Inflammatory macrophage (primary cell): Measurements from ENCODE around the gene JADE2.
A peak's percentile ranks its signal among the peaks of the same experiment; 100 is the strongest.
"Not testable (repeated sequence)": the region's sequence is repeated elsewhere in the genome, so short reads cannot be mapped to it uniquely, and the experiment has no call there.

Source experiments
- DNase-seq, 2 donors: peaks; one replicate each; pipeline ENCODE4 v3.0.0-alpha.2; 2020 to 2022
- total RNA-seq, 18 experiments: gene quantifications; one replicate each; lab custom pipeline; 2026; ENCODE audit warnings: mixed read lengths in 6 of 18, inconsistent platforms in 2 of 18; lab: John Stamatoyannopoulos, UW

Gene JADE2
- 8.4 to 61.3 (median 14.0) reads per million in 18 experiments for total RNA-seq

- DNase-seq: peak; percentile 62 to 65
Measured at GRCh38 chr5:134524826-134525682, at the start of gene JADE2. TSS of gene JADE2 (plus strand) at chr5:134525670. CDS start at chr5:134535858, 10,188 bp downstream.

GRCh38 chr5:134477462-134478245, 47.8 kb upstream of the JADE2 start:
- peak in 1 of 2 donors; percentile 6 for DNase-seq

GRCh38 chr5:134479839-134480238, 45.6 kb upstream of the JADE2 start:
- DNase-seq: no peak

- DNase-seq: no peak
Measured at GRCh38 chr5:134489227-134489944, 36.1 kb upstream of the JADE2 start.

GRCh38 chr5:134490255-134490924, 35.1 kb upstream of the JADE2 start:
- no peak for DNase-seq

- DNase-seq: no peak
Measured at GRCh38 chr5:134490925-134491271, 34.6 kb upstream of the JADE2 start.

- no peak for DNase-seq
Measured at GRCh38 chr5:134491841-134492442, 33.5 kb upstream of the JADE2 start.

- DNase-seq: no peak
Measured at GRCh38 chr5:134492568-134492967, 32.9 kb upstream of the JADE2 start.

- DNase-seq: peak; percentile 11 to 26
Measured at GRCh38 chr5:134493461-134494055, 31.9 kb upstream of the JADE2 start.

GRCh38 chr5:134494780-134495179, 30.7 kb upstream of the JADE2 start:
- DNase-seq: no peak

- not testable (repeated sequence) for DNase-seq
Measured at GRCh38 chr5:134499905-134500304, 25.6 kb upstream of the JADE2 start.

GRCh38 chr5:134500699-134501430, 24.6 kb upstream of the JADE2 start:
- DNase-seq: no peak

GRCh38 chr5:134502259-134502658, 23.2 kb upstream of the JADE2 start:
- no peak for DNase-seq

- peak; percentile 9 to 25 for DNase-seq
Measured at GRCh38 chr5:134503088-134503936, 22.2 kb upstream of the JADE2 start.

GRCh38 chr5:134503937-134504437, 21.5 kb upstream of the JADE2 start:
- no peak for DNase-seq

- DNase-seq: no peak
Measured at GRCh38 chr5:134504629-134505300, 20.7 kb upstream of the JADE2 start.

- DNase-seq: no peak
Measured at GRCh38 chr5:134506054-134507039, 19.1 kb upstream of the JADE2 start.

- no peak for DNase-seq
Measured at GRCh38 chr5:134507452-134507851, 18.0 kb upstream of the JADE2 start.
